ENCODE measurements around the gene PLEKHG7. TPM values are rescaled to one million over a fixed set of nuclear protein-coding genes. Genes with fewer than 3 reads are reported as not detected.

Gene PLEKHG7
- total RNA-seq: not detected

GRCh38 chr12:92702754-92703679 lies at the start of gene PLEKHG7:
Gene PLEKHG7, plus strand, starts transcription at chr12:92702989. Its CDS starts 3,643 bp downstream, at chr12:92706632.

Other genes starting within 250 kb of the PLEKHG7 start
- 10 to 100 TPM; 16.7 to 17.6 TPM for gene EEA1, start 226.3 kb downstream of the PLEKHG7 start, total RNA-seq